SK-N-SH (cell line): ENCODE data around the gene CLMP. TPM values are rescaled to one million over a fixed set of nuclear protein-coding genes. Genes with fewer than 3 reads are reported as not detected.

Experiments
- CTCF ChIA-PET: fragments of 300-600, 350-600 bp; formaldehyde crosslinking; extraction: SDS; loops from one replicate; lab custom pipeline; 2021; lab: Yijun Ruan, JAX
- POLR2A ChIA-PET: fragments of 350-600 bp; sonication (Branson Sonifier 250); formaldehyde crosslinking; extraction: SDS; loops from one replicate; lab custom pipeline; 2020; ENCODE audit warnings: antibody characterized with exemption, inconsistent platforms; lab: Yijun Ruan, JAX
- DNase-seq: peaks from one replicate; pipeline ENCODE4 v3.0.0; 2012
- H2AFZ ChIP-seq: fragments of 200-600 bp; sonication (generic); 2 replicates; pipeline ENCODE4 v1.8.1; 2016; ENCODE audit warnings: antibody characterized with exemption, mild to moderate bottlenecking, low read depth
- H3F3A ChIP-seq: fragments of 200-600 bp; sonication (generic); replicated peaks from 2 replicates; pipeline ENCODE3; 2016; ENCODE audit warnings: antibody characterized with exemption, mild to moderate bottlenecking; ENCODE audit not compliant: insufficient read depth
- H3K27ac ChIP-seq, 2 experiments: fragments of 200-500 bp in 1 of 2; fragments of 200-600 bp in 1 of 2; sonication (Bioruptor generic) in 1 of 2; sonication (generic), shearing (Covaris generic) in 1 of 2; 2 replicates each; pipeline versions ENCODE4 v1.5.1 to v1.6.1; 2014 to 2016; ENCODE audit warnings: low read depth in 2 of 2, inconsistent platforms in 1 of 2, low read length in 1 of 2, mild to moderate bottlenecking in 1 of 2, mixed read lengths in 1 of 2
- H3K27me3 ChIP-seq: fragments of 200-600 bp; sonication (generic), shearing (Covaris generic); 2 replicates; pipeline ENCODE4 v1.6.1; 2016; ENCODE audit warnings: mixed run types; ENCODE audit not compliant: insufficient read depth
- H3K36me3 ChIP-seq, 2 experiments: fragments of 200-500 bp in 1 of 2; fragments of 200-600 bp in 1 of 2; sonication (Bioruptor generic) in 1 of 2; sonication (generic) in 1 of 2; replicated peaks in 1 of 2; 2 replicates each; pipeline versions ENCODE3 to v1.5.1; 2014 to 2016; ENCODE audit warnings: low read length in 1 of 2, mild to moderate bottlenecking in 1 of 2; ENCODE audit not compliant: insufficient read depth in 2 of 2, control insufficient read depth in 1 of 2
- H3K4me1 ChIP-seq, 2 experiments: fragments of 200-500 bp in 1 of 2; fragments of 200-600 bp in 1 of 2; sonication (Bioruptor generic) in 1 of 2; sonication (generic), shearing (Covaris generic) in 1 of 2; 2 replicates each; pipeline versions ENCODE4 v1.5.1 to v1.6.1; 2014 to 2016; ENCODE audit warnings: low read depth in 1 of 2, low read length in 1 of 2, mixed run types in 1 of 2; ENCODE audit not compliant: insufficient read depth in 2 of 2, control insufficient read depth in 1 of 2
- H3K4me2 ChIP-seq: fragments of 200-600 bp; sonication (generic), shearing (Covaris generic); 2 replicates; pipeline ENCODE4 v1.6.1; 2017; ENCODE audit warnings: mixed run types
- H3K4me3 ChIP-seq, 2 experiments: fragments of 200-500 bp in 1 of 2; fragments of 200-600 bp in 1 of 2; sonication (Bioruptor generic) in 1 of 2; sonication (generic), shearing (Covaris generic) in 1 of 2; 2 replicates each; pipeline versions ENCODE4 v1.5.1 to v1.8.1; 2014 to 2016; ENCODE audit warnings: low read depth in 2 of 2, inconsistent platforms in 1 of 2, low read length in 1 of 2, mild to moderate bottlenecking in 1 of 2, mixed read lengths in 1 of 2, moderate library complexity in 1 of 2
- H3K79me2 ChIP-seq: fragments of 200-600 bp; sonication (generic); 2 replicates; pipeline ENCODE4 v1.8.1; 2017; ENCODE audit warnings: mild to moderate bottlenecking; ENCODE audit not compliant: insufficient read depth
- H3K9ac ChIP-seq: fragments of 200-600 bp; sonication (generic); 2 replicates; pipeline ENCODE4 v1.6.1; 2017; ENCODE audit warnings: mixed run types
- H3K9me2 ChIP-seq: fragments of 200-600 bp; sonication (generic); 2 replicates; pipeline ENCODE4 v1.6.1; 2017; ENCODE audit warnings: mixed run types
- H3K9me3 ChIP-seq: fragments of 200-600 bp; sonication (generic); 2 replicates; pipeline ENCODE4 v1.6.1; 2017; ENCODE audit warnings: mixed run types, mild to moderate bottlenecking, moderate library complexity
- H4K20me1 ChIP-seq: fragments of 200-600 bp; sonication (generic); 2 replicates; pipeline ENCODE4 v1.6.1; 2017; ENCODE audit warnings: mild to moderate bottlenecking, mixed run types; ENCODE audit not compliant: insufficient read depth
- ELF1 ChIP-seq: IDR thresholded peaks from 2 replicates; pipeline ENCODE4 v1.4.0; 2012
- EP300 ChIP-seq, 2 experiments: IDR thresholded peaks; 2 replicates each; pipeline versions ENCODE4 v1.4.0 to v1.6.1; 2012; ENCODE audit warnings: borderline replicate concordance in 1 of 2, low read depth in 1 of 2, low read length in 1 of 2
- FOSL2 ChIP-seq: IDR thresholded peaks from 2 replicates; pipeline ENCODE4 v1.4.0; 2012; ENCODE audit warnings: low read depth, mild to moderate bottlenecking, moderate library complexity, borderline replicate concordance
- GATA2 ChIP-seq: sonication (generic); formaldehyde crosslinking; IDR thresholded peaks from 2 replicates; pipeline ENCODE4 v1.5.0; 2020; ENCODE audit warnings: mild to moderate bottlenecking, missing genetic modification reagents
- JUND ChIP-seq: IDR thresholded peaks from 2 replicates; pipeline ENCODE4 v1.4.0; 2012
- MEF2A ChIP-seq: IDR thresholded peaks from 2 replicates; pipeline ENCODE4 v1.4.0; 2012; ENCODE audit warnings: low read depth, borderline replicate concordance
- RAD21 ChIP-seq: IDR thresholded peaks from 2 replicates; pipeline ENCODE4 v1.6.1; 2012; ENCODE audit warnings: mild to moderate bottlenecking, low read length
- RXRA ChIP-seq: IDR thresholded peaks from 2 replicates; pipeline ENCODE4 v1.4.0; 2012; ENCODE audit warnings: low read depth, mild to moderate bottlenecking, borderline replicate concordance
- SIN3A ChIP-seq: IDR thresholded peaks from 2 replicates; pipeline ENCODE4 v1.6.1; 2012; ENCODE audit warnings: low read depth, mild to moderate bottlenecking, low read length, moderate library complexity, borderline replicate concordance
- SMC3 ChIP-seq: IDR thresholded peaks from 2 replicates; pipeline ENCODE4 v1.6.1; 2012; ENCODE audit warnings: low read depth, low read length, improper control_type of control experiment
- TCF12 ChIP-seq: IDR thresholded peaks from 2 replicates; pipeline ENCODE4 v1.4.0; 2012
- TEAD4 ChIP-seq: IDR thresholded peaks from 2 replicates; pipeline ENCODE4 v1.4.0; 2012; ENCODE audit warnings: mild to moderate bottlenecking, borderline replicate concordance; ENCODE audit not compliant: insufficient read depth
- USF1 ChIP-seq: IDR thresholded peaks from 2 replicates; pipeline ENCODE4 v1.4.0; 2012; ENCODE audit warnings: low read depth, borderline replicate concordance
- YY1 ChIP-seq: IDR thresholded peaks from 2 replicates; pipeline ENCODE4 v1.4.0; 2012; ENCODE audit warnings: low read depth, mild to moderate bottlenecking
- WGBS: methylation state at CpG from one replicate; pipeline ENCODE4 v1.1.6; 2017; ENCODE audit warnings: low lambda C conversion rate; 5-methylcytosine and 5-hydroxymethylcytosine counted together
- polyA plus RNA-seq, 3 experiments: library from polyadenylated mRNA; depleted of rRNA; stranded (reverse); fragments of >200 nt; gene quantifications; 2 replicates each; pipeline ENCODE4 v1.2.3, GENCODE V29; 2012
- TF ChIP-seq, protein P1 (sequence below): IDR thresholded peaks from 2 replicates; pipeline ENCODE4 v1.6.1; 2012; ENCODE audit warnings: mild to moderate bottlenecking, low read depth, low read length, moderate library complexity
- TF ChIP-seq, protein P2 (sequence below): IDR thresholded peaks from 2 replicates; pipeline ENCODE4 v1.4.0; 2012; ENCODE audit warnings: low read depth, borderline replicate concordance

CLMP gene
- polyA plus RNA-seq, 1 of the 3 experiments (the other 2 are of a cell fraction) = 61.9 TPM

- Histone ChIP-seq H3K36me3 (no peaks in the 10 kb centered on the region), H3K4me3 (no peak overlapping the region), H3K9ac (peak overlapping the region; percentile 7; the same call in 1 of the 2 replicates), H3K27ac (peak overlapping the region in 1 of 2 experiments; percentile 49; a peak in 2 of 4 replicates), H2AFZ (peak overlapping the region; percentile 80), H3K4me1 (peaks cover 0 to 17% of the 10 kb centered on the region in 2 experiments; a peak in 2 of 4 replicates), H3F3A (peaks cover 22% of the 10 kb centered on the region), H3K27me3 (no peaks in the 10 kb centered on the region), H3K79me2 (no peaks in the 10 kb centered on the region), H3K9me3 (no peaks in the 10 kb centered on the region), H3K4me2 (peak overlapping the region; percentile 21; the same call in 1 of the 2 replicates), H4K20me1 (no peaks in the 10 kb centered on the region), H3K9me2 (no peaks in the 10 kb centered on the region)
- POLR2A ChIA-PET = no interaction called here
- no peak for DNase-seq
- WGBS = 83% methylated on average over 9 of the region's 9 CpGs
- CTCF ChIA-PET = interaction anchor here (1.0 to 2.4 kb wide), 3 partner anchors 24 to 42 kb away, joined by 3 to 12 read pairs (median 4); no protein-coding TSS in a partner anchor
- TF ChIP-seq SIN3A = no peak
- TF ChIP-seq SMC3 = no peak
- TF ChIP-seq RAD21 = no peak
- TF ChIP-seq, protein P1, sequence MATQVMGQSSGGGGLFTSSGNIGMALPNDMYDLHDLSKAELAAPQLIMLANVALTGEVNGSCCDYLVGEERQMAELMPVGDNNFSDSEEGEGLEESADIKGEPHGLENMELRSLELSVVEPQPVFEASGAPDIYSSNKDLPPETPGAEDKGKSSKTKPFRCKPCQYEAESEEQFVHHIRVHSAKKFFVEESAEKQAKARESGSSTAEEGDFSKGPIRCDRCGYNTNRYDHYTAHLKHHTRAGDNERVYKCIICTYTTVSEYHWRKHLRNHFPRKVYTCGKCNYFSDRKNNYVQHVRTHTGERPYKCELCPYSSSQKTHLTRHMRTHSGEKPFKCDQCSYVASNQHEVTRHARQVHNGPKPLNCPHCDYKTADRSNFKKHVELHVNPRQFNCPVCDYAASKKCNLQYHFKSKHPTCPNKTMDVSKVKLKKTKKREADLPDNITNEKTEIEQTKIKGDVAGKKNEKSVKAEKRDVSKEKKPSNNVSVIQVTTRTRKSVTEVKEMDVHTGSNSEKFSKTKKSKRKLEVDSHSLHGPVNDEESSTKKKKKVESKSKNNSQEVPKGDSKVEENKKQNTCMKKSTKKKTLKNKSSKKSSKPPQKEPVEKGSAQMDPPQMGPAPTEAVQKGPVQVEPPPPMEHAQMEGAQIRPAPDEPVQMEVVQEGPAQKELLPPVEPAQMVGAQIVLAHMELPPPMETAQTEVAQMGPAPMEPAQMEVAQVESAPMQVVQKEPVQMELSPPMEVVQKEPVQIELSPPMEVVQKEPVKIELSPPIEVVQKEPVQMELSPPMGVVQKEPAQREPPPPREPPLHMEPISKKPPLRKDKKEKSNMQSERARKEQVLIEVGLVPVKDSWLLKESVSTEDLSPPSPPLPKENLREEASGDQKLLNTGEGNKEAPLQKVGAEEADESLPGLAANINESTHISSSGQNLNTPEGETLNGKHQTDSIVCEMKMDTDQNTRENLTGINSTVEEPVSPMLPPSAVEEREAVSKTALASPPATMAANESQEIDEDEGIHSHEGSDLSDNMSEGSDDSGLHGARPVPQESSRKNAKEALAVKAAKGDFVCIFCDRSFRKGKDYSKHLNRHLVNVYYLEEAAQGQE = no peak
- TF ChIP-seq, protein P2, sequence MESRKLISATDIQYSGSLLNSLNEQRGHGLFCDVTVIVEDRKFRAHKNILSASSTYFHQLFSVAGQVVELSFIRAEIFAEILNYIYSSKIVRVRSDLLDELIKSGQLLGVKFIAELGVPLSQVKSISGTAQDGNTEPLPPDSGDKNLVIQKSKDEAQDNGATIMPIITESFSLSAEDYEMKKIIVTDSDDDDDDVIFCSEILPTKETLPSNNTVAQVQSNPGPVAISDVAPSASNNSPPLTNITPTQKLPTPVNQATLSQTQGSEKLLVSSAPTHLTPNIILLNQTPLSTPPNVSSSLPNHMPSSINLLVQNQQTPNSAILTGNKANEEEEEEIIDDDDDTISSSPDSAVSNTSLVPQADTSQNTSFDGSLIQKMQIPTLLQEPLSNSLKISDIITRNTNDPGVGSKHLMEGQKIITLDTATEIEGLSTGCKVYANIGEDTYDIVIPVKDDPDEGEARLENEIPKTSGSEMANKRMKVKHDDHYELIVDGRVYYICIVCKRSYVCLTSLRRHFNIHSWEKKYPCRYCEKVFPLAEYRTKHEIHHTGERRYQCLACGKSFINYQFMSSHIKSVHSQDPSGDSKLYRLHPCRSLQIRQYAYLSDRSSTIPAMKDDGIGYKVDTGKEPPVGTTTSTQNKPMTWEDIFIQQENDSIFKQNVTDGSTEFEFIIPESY = no peak
These were observed 24.1 kb upstream of the CLMP start for GRCh38 chr11:123219066-123219690.

GRCh38 chr11:123218451-123218850 is 23.4 kb upstream of the CLMP start:
- CTCF ChIA-PET = interaction anchor here (1.0 to 1.7 kb wide), 2 partner anchors 25 to 43 kb away, joined by 3 read pairs; no protein-coding TSS in a partner anchor
- Histone ChIP-seq H3K27me3 (no peaks in the 10 kb centered on the region), H3K4me3 (no peak overlapping the region), H3K4me1 (peaks cover 0 to 17% of the 10 kb centered on the region in 2 experiments; a peak in 2 of 4 replicates), H3K9me2 (no peaks in the 10 kb centered on the region), H3K9me3 (no peaks in the 10 kb centered on the region), H3K9ac (peak overlapping the region; percentile 38; the same call in 1 of the 2 replicates), H3K4me2 (peak overlapping the region; percentile 21; the same call in 1 of the 2 replicates), H4K20me1 (no peaks in the 10 kb centered on the region), H3K79me2 (no peaks in the 10 kb centered on the region), H3F3A (peaks cover 22% of the 10 kb centered on the region), H3K27ac (peak overlapping the region in 1 of 2 experiments; percentile 49; a peak in 2 of 4 replicates), H3K36me3 (no peaks in the 10 kb centered on the region), H2AFZ (peak overlapping the region; percentile 80)
- POLR2A ChIA-PET = no interaction called here
- WGBS = 61% methylated on average over 5 of the region's 5 CpGs
- DNase-seq = no peak
- TF ChIP-seq USF1 (no peak), EP300 (IDR thresholded peaks at IDR 0.05; ENCODE audit: borderline replicate concordance in 1 of 2, low read depth in 1 of 2, low read length in 1 of 2) (peak in 1 of 2 experiments; percentile 25; a peak in 1 of 4 replicates), FOSL2 (peak; percentile 50; the same call in 1 of the 2 replicates), TCF12 (peak; percentile 47), ELF1 (no peak), YY1 (peak; percentile 46; the same call in 1 of the 2 replicates), TEAD4 (peak; percentile 27; the same call in 1 of the 2 replicates), JUND (no peak; the same call in 1 of the 2 replicates), MEF2A (no peak), RXRA (no peak; the same call in 1 of the 2 replicates), SIN3A (no peak), GATA2 (CRISPR knock-in tag) (no peak)
- TF ChIP-seq, protein P2 = no peak
